ENCODE data around the gene FBLN2. TPM values are rescaled to one million over a fixed set of nuclear protein-coding genes. Genes with fewer than 3 reads are reported as not detected.

The FBLN2 gene
- total and polyA plus RNA-seq, 7 experiments from 2014 or later, result 0.11 to 1.5 TPM; not detected in 5

- Histone ChIP-seq H3K9me3 (ENCODE audit: control insufficient read depth in 2 of 3, low read length in 3 of 3) (no peaks in the 10 kb centered on the region), H3K4me3 (ENCODE audit: low read length) (no peak overlapping the region), H3K36me3 (ENCODE audit: control insufficient read depth in 2 of 3, insufficient read depth in 3 of 3, low read length in 3 of 3) (no peaks in the 10 kb centered on the region), H3K4me1 (ENCODE audit: control insufficient read depth in 2 of 2, insufficient read depth in 2 of 2, low read length in 2 of 2) (no peaks in the 10 kb centered on the region), H3K27ac (ENCODE audit: low read depth, low read length) (no peak overlapping the region), H3K27me3 (ENCODE audit: control insufficient read depth in 2 of 2, insufficient read depth in 2 of 2, low read length in 2 of 2) (no peaks in the 10 kb centered on the region)
- Mint-ChIP-seq H3K4me1 (no peaks in the 10 kb centered on the region), H3K9me3 (no peaks in the 10 kb centered on the region), H3K27me3 (no peaks in the 10 kb centered on the region), H3K4me3 (no peak overlapping the region), H3K36me3 (no peaks in the 10 kb centered on the region), H3K27ac (no peak overlapping the region)
- intact Hi-C loops (cut with micrococcal nuclease), result no loop called here
- POLR2A ChIA-PET, result no interaction called here
- ATAC-seq, result no peak
- no peak for DNase-seq
- CTCF ChIA-PET, result interaction anchor here (0.6 kb wide), 1 partner anchor 1249 kb away, joined by 3 read pairs; no protein-coding TSS in a partner anchor
These were observed 32.8 kb downstream of the FBLN2 start for GRCh38 chr3:13581485-13582365.

- CTCF ChIA-PET, result no interaction called here
- no peaks in the 10 kb centered on the region for H3K36me3 ChIP-seq (ENCODE audit: control insufficient read depth in 2 of 3, insufficient read depth in 3 of 3, low read length in 3 of 3)
- ATAC-seq (no peak), DNase-seq (no peak)
- Mint-ChIP-seq H3K9me3 (no peaks in the 10 kb centered on the region), H3K27me3 (no peaks in the 10 kb centered on the region), H3K4me3 (no peak overlapping the region), H3K4me1 (no peaks in the 10 kb centered on the region), H3K36me3 (no peaks in the 10 kb centered on the region), H3K27ac (no peak overlapping the region)
- intact Hi-C loops (cut with micrococcal nuclease), result no loop called here
- POLR2A ChIA-PET, result no interaction called here
- H3K27ac ChIP-seq (ENCODE audit: low read depth, low read length), result no peak overlapping the region
- H3K4me3 ChIP-seq (ENCODE audit: low read length), result no peak overlapping the region
- H3K4me1 ChIP-seq (ENCODE audit: control insufficient read depth in 2 of 2, insufficient read depth in 2 of 2, low read length in 2 of 2), result no peaks in the 10 kb centered on the region
- no peaks in the 10 kb centered on the region for H3K9me3 ChIP-seq (ENCODE audit: control insufficient read depth in 2 of 3, low read length in 3 of 3)
- no peaks in the 10 kb centered on the region for H3K27me3 ChIP-seq (ENCODE audit: control insufficient read depth in 2 of 2, insufficient read depth in 2 of 2, low read length in 2 of 2)
These were observed 33.7 kb downstream of the FBLN2 start for GRCh38 chr3:13582366-13583250.

GRCh38 chr3:13583251-13584180 lies 34.6 kb downstream of the FBLN2 start:
- H3K4me1 ChIP-seq (ENCODE audit: control insufficient read depth in 2 of 2, insufficient read depth in 2 of 2, low read length in 2 of 2), result no peaks in the 10 kb centered on the region
- no peaks in the 10 kb centered on the region for H3K27me3 ChIP-seq (ENCODE audit: control insufficient read depth in 2 of 2, insufficient read depth in 2 of 2, low read length in 2 of 2)
- intact Hi-C loops (cut with micrococcal nuclease), result no loop called here
- POLR2A ChIA-PET, result no interaction called here
- no peaks in the 10 kb centered on the region for H3K36me3 ChIP-seq (ENCODE audit: control insufficient read depth in 2 of 3, insufficient read depth in 3 of 3, low read length in 3 of 3)
- H3K27ac ChIP-seq (ENCODE audit: low read depth, low read length), result no peak overlapping the region
- no peaks in the 10 kb centered on the region for H3K9me3 ChIP-seq (ENCODE audit: control insufficient read depth in 2 of 3, low read length in 3 of 3)
- H3K27me3 Mint-ChIP-seq, result no peaks in the 10 kb centered on the region
- no peaks in the 10 kb centered on the region for H3K4me1 Mint-ChIP-seq
- no peaks in the 10 kb centered on the region for H3K9me3 Mint-ChIP-seq
- ATAC-seq (no peak), DNase-seq (no peak)
- H3K4me3 Mint-ChIP-seq, result no peak overlapping the region
- H3K36me3 Mint-ChIP-seq, result no peaks in the 10 kb centered on the region
- no peak overlapping the region for H3K27ac Mint-ChIP-seq
- no peak overlapping the region for H3K4me3 ChIP-seq (ENCODE audit: low read length)
- CTCF ChIA-PET, result no interaction called here

GRCh38 chr3:13584427-13584891 lies 35.5 kb downstream of the FBLN2 start:
- ChIA-PET POLR2A (no interaction called here), CTCF (no interaction called here)
- Histone ChIP-seq H3K36me3 (ENCODE audit: control insufficient read depth in 2 of 3, insufficient read depth in 3 of 3, low read length in 3 of 3) (no peaks in the 10 kb centered on the region), H3K27ac (ENCODE audit: low read depth, low read length) (no peak overlapping the region), H3K4me3 (ENCODE audit: low read length) (no peak overlapping the region), H3K9me3 (ENCODE audit: control insufficient read depth in 2 of 3, low read length in 3 of 3) (no peaks in the 10 kb centered on the region), H3K27me3 (ENCODE audit: control insufficient read depth in 2 of 2, insufficient read depth in 2 of 2, low read length in 2 of 2) (no peaks in the 10 kb centered on the region), H3K4me1 (ENCODE audit: control insufficient read depth in 2 of 2, insufficient read depth in 2 of 2, low read length in 2 of 2) (no peaks in the 10 kb centered on the region)
- no peaks in the 10 kb centered on the region for H3K27me3 Mint-ChIP-seq
- intact Hi-C loops (cut with micrococcal nuclease), result no loop called here
- no peak overlapping the region for H3K4me3 Mint-ChIP-seq
- no peaks in the 10 kb centered on the region for H3K36me3 Mint-ChIP-seq
- no peaks in the 10 kb centered on the region for H3K4me1 Mint-ChIP-seq
- H3K9me3 Mint-ChIP-seq, result no peaks in the 10 kb centered on the region
- ATAC-seq, result no peak
- no peak for DNase-seq
- no peak overlapping the region for H3K27ac Mint-ChIP-seq

- no peak for DNase-seq
- intact Hi-C loops (cut with micrococcal nuclease), result no loop called here
- ChIA-PET POLR2A (no interaction called here), CTCF (no interaction called here)
- no peak overlapping the region for H3K27ac Mint-ChIP-seq
- no peak overlapping the region for H3K27ac ChIP-seq (ENCODE audit: low read depth, low read length)
- no peaks in the 10 kb centered on the region for H3K4me1 Mint-ChIP-seq
- H3K36me3 Mint-ChIP-seq, result no peaks in the 10 kb centered on the region
- H3K36me3 ChIP-seq (ENCODE audit: control insufficient read depth in 2 of 3, insufficient read depth in 3 of 3, low read length in 3 of 3), result no peaks in the 10 kb centered on the region
- ATAC-seq, result no peak
- H3K27me3 Mint-ChIP-seq, result no peaks in the 10 kb centered on the region
- no peaks in the 10 kb centered on the region for H3K4me1 ChIP-seq (ENCODE audit: control insufficient read depth in 2 of 2, insufficient read depth in 2 of 2, low read length in 2 of 2)
- H3K27me3 ChIP-seq (ENCODE audit: control insufficient read depth in 2 of 2, insufficient read depth in 2 of 2, low read length in 2 of 2), result no peaks in the 10 kb centered on the region
- H3K9me3 ChIP-seq (ENCODE audit: control insufficient read depth in 2 of 3, low read length in 3 of 3), result no peaks in the 10 kb centered on the region
- no peak overlapping the region for H3K4me3 ChIP-seq (ENCODE audit: low read length)
- no peaks in the 10 kb centered on the region for H3K9me3 Mint-ChIP-seq
- no peak overlapping the region for H3K4me3 Mint-ChIP-seq
These were observed 36.0 kb downstream of the FBLN2 start for GRCh38 chr3:13584901-13585300.

- Histone ChIP-seq H3K36me3 (ENCODE audit: control insufficient read depth in 2 of 3, insufficient read depth in 3 of 3, low read length in 3 of 3) (no peaks in the 10 kb centered on the region), H3K27ac (ENCODE audit: low read depth, low read length) (no peak overlapping the region), H3K4me3 (ENCODE audit: low read length) (no peak overlapping the region), H3K4me1 (ENCODE audit: control insufficient read depth in 2 of 2, insufficient read depth in 2 of 2, low read length in 2 of 2) (no peaks in the 10 kb centered on the region), H3K9me3 (ENCODE audit: control insufficient read depth in 2 of 3, low read length in 3 of 3) (no peaks in the 10 kb centered on the region), H3K27me3 (ENCODE audit: control insufficient read depth in 2 of 2, insufficient read depth in 2 of 2, low read length in 2 of 2) (no peaks in the 10 kb centered on the region)
- Mint-ChIP-seq H3K36me3 (no peaks in the 10 kb centered on the region), H3K4me1 (no peaks in the 10 kb centered on the region), H3K9me3 (peaks cover 0 to 2% (median 0%) of the 10 kb centered on the region in 11 donors), H3K27me3 (peaks cover 0 to 8% (median 0%) of the 10 kb centered on the region in 5 donors), H3K4me3 (no peak overlapping the region), H3K27ac (no peak overlapping the region)
- DNase-seq (no peak), ATAC-seq (no peak)
- intact Hi-C loops (cut with micrococcal nuclease), result no loop called here
- ChIA-PET CTCF (interaction anchor here (0.5 kb wide), 1 partner anchor 179 kb away, joined by 3 read pairs; no protein-coding TSS in a partner anchor), POLR2A (no interaction called here)
These were observed 38.5 kb downstream of the FBLN2 start for GRCh38 chr3:13587442-13587841.
